Right renal pelvis (tissue), 4 donors: Measurements from ENCODE around the gene SLC4A4. TPM values are rescaled to one million over a fixed set of nuclear protein-coding genes. Genes with fewer than 3 reads are reported as not detected.

Experiments
- DNase-seq, 4 donors: peaks; one replicate each; pipeline ENCODE4 v3.0.0-alpha.2; 2013; ENCODE audit warnings: low read depth in 4 of 4, low spot score in 3 of 4, missing footprints in 1 of 4
- polyA plus RNA-seq, 4 donors: library from polyadenylated mRNA; unstranded; fragments of 120-200 nt; gene quantifications; one replicate each; pipeline ENCODE4 v1.2.1, GENCODE V29; 2013; ENCODE audit not compliant: insufficient read length in 4 of 4

Gene SLC4A4
- polyA plus RNA-seq, 4 donors = 64.4 to 90.9 (median 73.1) TPM

- no peak for DNase-seq
Measured at GRCh38 chr4:71584585-71584984, 245.8 kb downstream of the SLC4A4 start.

DNA sequence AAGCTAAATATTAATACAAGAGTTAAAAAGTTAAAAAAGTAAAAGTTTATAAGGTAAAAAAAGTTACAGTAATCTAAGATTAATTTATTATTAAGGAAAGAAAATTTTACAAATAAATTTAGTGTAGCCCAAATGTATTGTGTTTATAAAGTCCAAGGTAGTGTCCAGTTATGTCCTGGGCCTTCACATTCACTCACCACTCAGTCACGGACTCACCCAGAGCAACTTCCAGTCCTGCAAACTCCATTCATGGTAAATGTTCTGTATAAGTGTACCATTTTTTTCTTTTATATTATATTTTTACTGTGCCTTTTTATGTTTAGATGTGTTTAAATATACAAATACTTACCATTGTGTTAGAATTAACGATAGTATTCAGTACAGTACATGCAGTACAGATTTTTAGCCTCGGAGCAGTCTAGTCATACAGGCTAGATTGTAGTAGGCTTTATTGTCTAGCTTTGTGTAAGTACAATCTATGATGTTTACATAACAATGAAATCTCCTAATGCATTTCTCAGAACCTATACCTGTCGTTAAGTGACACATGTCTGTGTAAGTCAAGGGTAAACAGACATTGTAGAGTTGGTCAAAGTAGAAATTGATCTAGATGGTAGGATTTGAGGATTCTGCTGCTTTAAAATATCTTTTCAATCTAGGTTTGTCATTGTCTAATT, 247.4 kb downstream of the SLC4A4 start:
- DNase-seq = no peak

- no peak for DNase-seq
Measured at GRCh38 chr4:71587995-71588394, 249.2 kb downstream of the SLC4A4 start.

DNA sequence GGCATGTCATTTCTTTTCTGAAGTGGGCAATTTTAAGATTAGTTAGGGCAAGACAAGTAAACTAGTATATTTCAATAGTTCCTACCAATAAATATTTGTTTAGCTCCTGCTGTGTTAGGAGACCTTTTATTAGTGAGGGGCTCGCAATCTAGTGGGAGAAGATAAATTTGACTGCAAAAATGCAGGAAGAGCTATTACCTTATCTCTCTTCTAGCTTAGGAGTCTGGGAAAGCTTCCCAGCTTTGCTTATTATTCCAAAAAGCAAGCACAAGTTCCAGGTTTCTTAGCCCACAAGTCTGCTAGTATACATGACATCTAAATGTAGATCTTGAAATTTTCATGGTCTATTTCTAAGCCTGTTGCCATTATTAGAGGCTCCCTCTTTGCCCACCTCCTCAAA, 254.0 kb downstream of the SLC4A4 start:
- no peak for DNase-seq

DNA sequence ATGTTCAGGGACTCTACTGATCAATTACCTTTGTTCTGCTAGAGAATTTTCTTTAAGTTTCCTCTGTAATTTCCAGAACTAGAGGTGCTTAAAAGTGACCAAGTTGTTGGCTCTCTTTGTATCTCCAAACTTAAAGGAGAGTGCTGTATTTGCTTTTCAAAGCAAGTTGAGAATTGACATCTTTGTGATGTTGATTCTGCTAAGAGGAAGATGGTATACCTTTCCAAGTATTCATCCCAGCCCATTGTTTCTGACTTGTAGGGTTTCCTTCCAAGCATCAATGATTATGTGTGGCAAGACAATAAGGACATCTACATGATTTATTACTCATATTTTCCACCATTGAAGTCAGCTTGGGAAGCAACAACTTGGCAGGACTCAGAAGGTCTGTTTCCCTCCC, 254.5 kb downstream of the SLC4A4 start:
- no peak for DNase-seq

DNA sequence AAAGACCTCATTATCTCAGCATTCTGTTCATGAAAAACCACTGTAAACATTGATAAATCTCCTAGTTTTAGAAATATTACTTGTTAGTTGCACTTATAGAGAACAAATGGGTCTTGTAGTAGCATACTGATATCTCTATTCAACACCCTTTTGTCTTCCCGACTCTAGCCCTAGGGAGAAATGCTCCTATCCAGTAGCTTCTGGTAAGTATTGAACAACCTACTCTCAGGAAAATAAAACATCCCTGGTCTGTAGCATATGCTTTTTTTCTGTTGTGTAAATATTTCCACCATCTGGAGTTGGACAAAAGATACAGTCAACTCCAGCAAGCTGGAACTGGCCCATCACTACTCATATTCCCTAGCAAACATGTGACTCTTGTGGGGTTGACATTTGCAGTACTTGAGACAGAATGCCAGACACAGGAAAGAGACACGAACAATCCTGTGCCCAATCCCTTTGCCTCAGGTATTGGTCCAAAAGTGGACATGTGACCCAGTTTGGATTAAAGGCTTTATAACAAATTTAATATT, 256.8 kb downstream of the SLC4A4 start:
- DNase-seq = no peak

DNA sequence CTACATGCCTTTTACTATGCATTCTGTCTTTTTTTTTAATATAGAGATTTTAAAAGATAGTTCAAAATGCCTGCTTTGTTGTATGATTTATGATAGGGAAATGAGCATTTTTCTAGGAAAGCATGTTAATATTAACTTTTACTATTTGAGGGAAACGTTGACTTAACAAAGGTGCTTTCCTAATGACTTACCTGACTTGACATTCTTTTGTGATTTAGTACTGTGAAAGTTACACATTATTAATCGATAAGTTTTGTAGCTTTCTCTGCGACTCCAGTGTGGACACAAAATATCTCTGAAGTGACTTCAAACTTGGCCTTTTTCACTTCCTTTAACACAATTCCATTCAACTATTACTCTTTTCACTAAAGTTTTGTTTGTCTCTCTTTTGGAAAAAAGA, 260.8 kb downstream of the SLC4A4 start:
- no peak for DNase-seq

GRCh38 chr4:71602289-71602900, 263.6 kb downstream of the SLC4A4 start:
- no peak for DNase-seq

DNA sequence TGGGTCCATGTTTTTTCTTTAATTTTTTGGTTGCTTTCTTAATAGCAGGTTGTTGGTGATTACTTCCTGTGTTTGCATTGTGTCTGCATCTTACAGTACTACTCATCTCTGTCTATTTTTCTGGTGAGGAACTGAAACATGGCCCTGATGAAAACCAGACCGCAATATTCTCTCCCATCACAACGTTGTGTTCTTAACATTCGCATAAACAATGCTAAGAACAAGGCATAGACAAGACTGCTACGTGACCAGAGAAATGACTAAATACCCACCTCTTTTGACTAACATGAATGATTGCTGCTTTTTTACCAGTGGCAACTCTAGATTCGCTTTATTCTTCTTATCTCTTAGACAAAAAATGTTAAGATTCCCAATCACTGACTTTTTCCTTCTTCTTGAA, 266.0 kb downstream of the SLC4A4 start:
- DNase-seq = no peak

GRCh38 chr4:71607109-71607508, 268.3 kb downstream of the SLC4A4 start:
- DNase-seq = no peak

DNA sequence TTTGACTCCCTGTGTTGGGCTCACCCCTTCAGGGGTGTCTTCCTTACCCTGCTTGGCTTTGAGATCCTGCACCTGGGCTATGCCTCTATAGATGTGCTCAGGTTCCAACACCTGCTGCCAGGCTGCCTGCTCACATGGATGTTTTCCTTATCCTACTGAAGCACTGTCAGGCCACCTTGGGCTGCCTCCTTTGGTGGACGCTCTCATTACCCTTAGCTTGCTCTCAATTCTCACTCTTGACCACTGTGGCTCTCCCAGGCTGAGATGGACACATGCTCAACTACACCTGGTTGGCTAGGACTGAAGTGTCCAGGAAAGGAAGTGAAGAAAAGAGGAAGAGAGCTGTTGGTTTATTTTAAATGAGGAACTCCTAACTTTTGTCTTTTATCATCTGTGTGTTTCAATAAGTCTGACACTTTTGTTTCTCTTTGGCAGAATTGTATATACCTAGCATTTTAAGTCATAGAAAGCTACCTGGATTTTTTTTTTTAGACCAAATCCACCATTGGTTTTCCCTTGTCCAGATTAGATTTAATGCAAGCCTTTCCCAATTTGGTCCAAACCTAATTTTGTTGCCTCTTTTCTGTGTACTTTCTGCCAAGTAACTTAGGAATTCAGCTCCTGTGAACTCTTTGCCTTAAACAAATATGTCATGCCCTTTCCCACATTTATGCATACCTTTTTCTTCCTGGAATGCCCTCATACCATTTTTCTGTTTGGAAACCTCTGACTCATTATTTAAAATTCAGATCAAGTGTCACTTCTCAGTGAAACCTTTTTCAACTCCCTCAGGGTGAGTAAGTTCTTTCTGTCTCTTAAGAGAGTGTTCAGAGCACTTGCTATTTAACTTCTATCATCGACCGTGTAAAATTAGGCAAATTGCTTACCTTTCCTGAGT, 269.2 kb downstream of the SLC4A4 start:
- no peak for DNase-seq

DNA sequence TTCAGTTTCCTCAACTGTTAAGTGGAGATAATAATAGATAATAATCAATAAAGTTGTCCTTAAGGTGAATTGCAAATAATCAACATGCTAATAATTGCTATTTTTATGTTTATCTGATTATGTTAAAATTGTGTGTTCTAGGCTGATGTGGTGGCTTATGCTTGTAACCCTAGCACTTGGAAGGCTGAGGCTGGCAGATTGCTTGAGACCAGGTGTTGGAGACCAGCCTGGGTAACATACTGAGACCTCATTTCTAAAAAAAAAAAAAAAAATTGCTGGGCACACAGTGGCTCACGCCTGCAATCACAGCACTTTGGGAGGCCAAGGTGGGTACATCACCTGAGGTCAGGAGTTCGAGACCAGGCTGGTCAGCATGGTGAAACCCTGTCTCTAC, 269.9 kb downstream of the SLC4A4 start:
- no peak for DNase-seq

DNA sequence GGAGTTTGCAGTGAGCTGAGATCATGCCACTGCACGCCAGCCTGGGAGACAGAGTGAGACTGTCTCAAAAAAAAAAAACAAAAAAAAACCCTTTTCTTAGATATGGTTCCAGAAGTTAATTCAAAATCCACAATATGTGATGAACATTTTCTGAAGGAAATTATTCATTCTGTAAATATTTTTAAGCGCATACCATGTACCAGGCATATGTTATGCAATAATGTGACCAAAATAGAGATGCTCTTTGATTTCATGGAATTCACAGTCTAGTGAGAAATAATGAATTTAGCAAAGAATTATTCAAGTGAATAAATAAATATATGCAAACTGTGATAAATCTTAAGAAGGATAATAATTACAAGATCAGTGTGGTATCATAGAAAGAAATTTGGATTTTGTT, 270.3 kb downstream of the SLC4A4 start:
- DNase-seq = no peak

DNA sequence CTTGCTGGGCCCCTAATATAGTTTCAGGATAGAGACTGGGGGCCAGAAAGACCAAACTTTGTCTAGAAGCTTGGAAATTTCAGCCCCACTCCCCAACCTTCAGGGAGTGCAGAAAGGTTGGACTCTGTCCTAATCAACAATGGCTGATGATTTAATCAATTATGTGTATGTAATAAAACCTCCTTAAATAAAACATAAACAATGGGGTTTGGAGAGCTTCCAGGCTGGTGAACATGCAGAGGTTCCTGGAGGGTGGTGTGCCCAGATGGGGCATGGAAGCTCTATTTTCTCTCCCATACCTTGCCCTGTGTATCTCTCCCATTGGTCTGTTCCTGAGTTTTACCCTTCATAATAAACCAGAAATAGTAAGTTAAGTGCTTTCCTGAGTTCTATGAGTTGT, 270.8 kb downstream of the SLC4A4 start:
- no peak for DNase-seq

- DNase-seq = no peak
Measured at GRCh38 chr4:71614621-71615020, 275.8 kb downstream of the SLC4A4 start.

DNA sequence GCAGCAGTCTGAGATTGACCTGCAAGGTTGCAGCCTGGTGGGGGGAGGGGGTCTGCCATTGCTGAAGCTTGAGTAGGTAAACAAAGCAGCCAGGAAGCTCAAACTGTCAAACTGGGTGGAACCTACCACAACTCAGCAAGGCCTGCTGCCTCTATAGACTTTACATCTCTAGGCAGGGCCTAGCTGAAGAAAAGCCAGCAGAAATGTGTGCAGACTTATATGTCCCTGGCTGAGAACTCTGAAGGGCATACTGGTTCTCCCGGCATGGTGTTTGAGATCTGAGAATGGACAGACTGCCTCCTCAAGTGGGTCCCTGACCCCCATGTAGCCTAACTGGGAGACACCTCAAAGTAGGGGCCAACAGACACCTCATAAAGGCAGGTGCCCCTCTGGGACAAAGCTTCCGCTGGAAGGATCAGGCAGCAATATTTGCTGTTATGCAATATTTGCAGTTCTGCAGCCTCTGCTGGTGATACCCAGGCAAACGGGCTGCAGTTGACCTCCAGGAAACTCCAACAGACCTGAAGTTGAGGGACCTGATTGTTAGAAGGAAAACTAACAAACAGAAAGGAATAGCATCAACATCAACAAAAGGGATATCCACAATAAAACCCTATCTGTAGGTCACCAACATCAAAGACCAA, 277.5 kb downstream of the SLC4A4 start:
- DNase-seq = no peak
